ENCODE data around the gene PIP4K2C. TPM values are rescaled to one million over a fixed set of nuclear protein-coding genes. Genes with fewer than 3 reads are reported as not detected.

PIP4K2C gene
- total and polyA plus RNA-seq, 2 of the 4 experiments (the other 2 are of a cell fraction) = 12.5 to 23.1 TPM

GRCh38 chr12:57617942-57618341, 26.9 kb downstream of the PIP4K2C start:
- POLR2A ChIA-PET (ENCODE audit: unreplicated experiment) = no interaction called here

More at GRCh38 chr12:57617942-57618341, 26.9 kb downstream of the PIP4K2C start:
- dilution Hi-C loops (cut with HindIII; ENCODE audit: low sequenced_read_pairs, unreplicated experiment) = no loop called here
- Histone ChIP-seq H3K4ac (ENCODE audit: low read depth, low read length) (no peak overlapping the region), H3K36me3 (ENCODE audit: control insufficient read depth, insufficient read depth, low read length) (peaks cover 36% of the 10 kb centered on the region), H2BK120ac (ENCODE audit: low read depth, low read length) (no peak overlapping the region), H3K23ac (ENCODE audit: low read depth, low read length) (no peak overlapping the region), H3K4me2 (ENCODE audit: low read depth, low read length) (no peak overlapping the region), H3K18ac (ENCODE audit: low read depth, low read length) (no peak overlapping the region), H4K5ac (ENCODE audit: low read depth, low read length) (no peak overlapping the region), H2BK15ac (ENCODE audit: low read depth, low read length) (no peak overlapping the region), H2BK20ac (ENCODE audit: low read depth, low read length) (no peak overlapping the region), H3K9me1 (ENCODE audit: insufficient read depth, low read length) (no peaks in the 10 kb centered on the region; the same call in 1 of the 2 replicates), H3K14ac (replicated peaks; ENCODE audit: low read depth, low read length) (no peak overlapping the region), H3K79me1 (ENCODE audit: low read depth in 1 of 2, low read length in 2 of 2) (0 out of 4 replicates have a peak, but pooled peaks cover 0 to 1% of the 10 kb centered on the region in 2 experiments), H2AK5ac (ENCODE audit: low read depth, low read length) (no peak overlapping the region), H3K9ac (ENCODE audit: low read depth, low read length) (no peak overlapping the region), H3K4me3 (ENCODE audit: insufficient read depth, low read depth, low read length) (no peak overlapping the region), H3K9me3 (ENCODE audit: control insufficient read depth, insufficient read depth, low read length) (no peaks in the 10 kb centered on the region), H3K27ac (ENCODE audit: insufficient read depth, low read length) (no peak overlapping the region), H4K20me1 (ENCODE audit: insufficient read depth, low read length) (peaks cover 4% of the 10 kb centered on the region; the same call in 1 of the 2 replicates), H4K8ac (ENCODE audit: low read depth in 2 of 2, low read length in 2 of 2) (no peak overlapping the region), H4K91ac (ENCODE audit: insufficient read depth, low read depth, low read length) (no peak overlapping the region), H2BK5ac (ENCODE audit: low read depth, low read length, poor library complexity, severe bottlenecking) (no peak overlapping the region), H3K4me1 (ENCODE audit: control insufficient read depth, insufficient read depth, low read length) (no peaks in the 10 kb centered on the region), H3K56ac (ENCODE audit: extremely low read depth, insufficient read depth, low read length) (no peak overlapping the region), H2AK9ac (replicated peaks; ENCODE audit: low read depth, low read length, poor library complexity) (no peak overlapping the region), H3K27me3 (ENCODE audit: control insufficient read depth, insufficient read depth, low read length) (peaks cover 32% of the 10 kb centered on the region), H2AFZ (replicated peaks; ENCODE audit: low read length, poor library complexity) (no peak overlapping the region)
- DNase-seq (no peak), ATAC-seq (ENCODE audit: low read depth) (no peak)
- no TSS peak for BruUV-seq (replicated peaks)
- in situ Hi-C loops (cut with MboI; ENCODE audit: low sequenced_read_pairs) = no loop called here
- intact Hi-C loops (cut with micrococcal nuclease) = no loop called here
- TF ChIP-seq CEBPB (IDR thresholded peaks at IDR 0.05; ENCODE audit: low read depth, low read length) (no peak), CTCF (conservative IDR thresholded peaks at IDR 0.05; ENCODE audit: low read depth, low read length) (no peak), USF2 (IDR thresholded peaks at IDR 0.05; ENCODE audit: low read depth, low read length) (no peak)
- WGBS, 2 experiments (ENCODE audit: extremely low coverage in 2 of 2, insufficient read length in 1 of 2) = no CpG with 5 or more reads among the region's 11 CpGs
- CTCF ChIA-PET = no interaction called here

Data from IMR-90 (cell line).